Measurements from ENCODE around the gene RSPH9. TPM values are rescaled to one million over a fixed set of nuclear protein-coding genes. Genes with fewer than 3 reads are reported as not detected.

The RSPH9 gene
- total and polyA plus RNA-seq, 3 experiments from 2014 or later = 1.3 TPM; not detected in 2

GRCh38 chr6:43624786-43625288, 20.0 kb upstream of the RSPH9 start:
- Histone ChIP-seq H3K4me3 (ENCODE audit: low read length) (no peak overlapping the region), H3K36me3 (ENCODE audit: insufficient read depth, low read length) (peaks cover 27% of the 10 kb centered on the region), H3K27me3 (ENCODE audit: insufficient read depth, low read length, poor library complexity, severe bottlenecking) (no peaks in the 10 kb centered on the region), H3K4me1 (ENCODE audit: insufficient read depth, low read length) (peaks cover 6% of the 10 kb centered on the region), H3K27ac (ENCODE audit: low read depth, low read length) (no peak overlapping the region), H3K9me3 (ENCODE audit: low read length) (no peaks in the 10 kb centered on the region)
- H3K27me3 Mint-ChIP-seq = no peaks in the 10 kb centered on the region
- peaks cover 0 to 80% (median 3%) of the 10 kb centered on the region in 3 donors for H3K36me3 Mint-ChIP-seq
- peak overlapping the region in 2 of 8 donors; percentile 55 to 60 for H3K27ac Mint-ChIP-seq
- POLR2A ChIA-PET = no interaction called here
- no peak overlapping the region for H3K4me3 Mint-ChIP-seq
- peaks cover 29 to 35% (median 32%) of the 10 kb centered on the region in 3 donors for H3K4me1 Mint-ChIP-seq
- H3K9me3 Mint-ChIP-seq = no peaks in the 10 kb centered on the region
- DNase-seq = no peak
- CTCF ChIA-PET = no interaction called here

- peaks cover 0 to 75% (median 3%) of the 10 kb centered on the region in 3 donors for H3K36me3 Mint-ChIP-seq
- Histone ChIP-seq H3K9me3 (ENCODE audit: low read length) (no peaks in the 10 kb centered on the region), H3K4me1 (ENCODE audit: insufficient read depth, low read length) (peaks cover 11% of the 10 kb centered on the region), H3K27ac (ENCODE audit: low read depth, low read length) (peak overlapping the region; percentile 89), H3K36me3 (ENCODE audit: insufficient read depth, low read length) (peaks cover 27% of the 10 kb centered on the region), H3K4me3 (ENCODE audit: low read length) (no peak overlapping the region), H3K27me3 (ENCODE audit: insufficient read depth, low read length, poor library complexity, severe bottlenecking) (no peaks in the 10 kb centered on the region)
- no peaks in the 10 kb centered on the region for H3K27me3 Mint-ChIP-seq
- no peak overlapping the region for H3K4me3 Mint-ChIP-seq
- peak overlapping the region in 1 of 8 donors; percentile 56 for H3K27ac Mint-ChIP-seq
- CTCF ChIA-PET = no interaction called here
- POLR2A ChIA-PET = no interaction called here
- DNase-seq = no peak
- peaks cover 34 to 40% (median 35%) of the 10 kb centered on the region in 3 donors for H3K4me1 Mint-ChIP-seq
- no peaks in the 10 kb centered on the region for H3K9me3 Mint-ChIP-seq
Measured at GRCh38 chr6:43625393-43625992, 19.3 kb upstream of the RSPH9 start.

GRCh38 chr6:43627008-43627825, 17.6 kb upstream of the RSPH9 start:
- Histone ChIP-seq H3K36me3 (ENCODE audit: insufficient read depth, low read length) (peaks cover 12% of the 10 kb centered on the region), H3K27ac (ENCODE audit: low read depth, low read length) (peak overlapping the region; percentile 89), H3K4me1 (ENCODE audit: insufficient read depth, low read length) (peaks cover 11% of the 10 kb centered on the region), H3K4me3 (ENCODE audit: low read length) (no peak overlapping the region), H3K9me3 (ENCODE audit: low read length) (no peaks in the 10 kb centered on the region), H3K27me3 (ENCODE audit: insufficient read depth, low read length, poor library complexity, severe bottlenecking) (no peaks in the 10 kb centered on the region)
- H3K36me3 Mint-ChIP-seq = peaks cover 0 to 57% (median 3%) of the 10 kb centered on the region in 3 donors
- no peaks in the 10 kb centered on the region for H3K27me3 Mint-ChIP-seq
- H3K4me3 Mint-ChIP-seq = peak overlapping the region; percentile 19 to 98 (median 69)
- POLR2A ChIA-PET = no interaction called here
- no peaks in the 10 kb centered on the region for H3K9me3 Mint-ChIP-seq
- H3K27ac Mint-ChIP-seq = peak overlapping the region in 7 of 8 donors; percentile 27 to 93 (median 80)
- peaks cover 31 to 41% (median 37%) of the 10 kb centered on the region in 3 donors for H3K4me1 Mint-ChIP-seq
- CTCF ChIA-PET = interaction anchor here (1.3 kb wide), 1 partner anchor 41 kb away, joined by 3 read pairs; no protein-coding TSS in a partner anchor
- DNase-seq = no peak

GRCh38 chr6:43628393-43629103, 16.3 kb upstream of the RSPH9 start:
- Histone ChIP-seq H3K4me3 (ENCODE audit: low read length) (peak overlapping the region; percentile 84), H3K36me3 (ENCODE audit: insufficient read depth, low read length) (peaks cover 4% of the 10 kb centered on the region), H3K4me1 (ENCODE audit: insufficient read depth, low read length) (peaks cover 11% of the 10 kb centered on the region), H3K9me3 (ENCODE audit: low read length) (no peaks in the 10 kb centered on the region), H3K27me3 (ENCODE audit: insufficient read depth, low read length, poor library complexity, severe bottlenecking) (no peaks in the 10 kb centered on the region), H3K27ac (ENCODE audit: low read depth, low read length) (peak overlapping the region; percentile 89)
- no peaks in the 10 kb centered on the region for H3K27me3 Mint-ChIP-seq
- peak overlapping the region; percentile 96 to 99 (median 98) for H3K4me3 Mint-ChIP-seq
- peaks cover 31 to 40% (median 35%) of the 10 kb centered on the region in 3 donors for H3K4me1 Mint-ChIP-seq
- ChIA-PET CTCF (interaction anchor here (1.9 to 2.7 kb wide), 2 partner anchors 20 to 39 kb away, joined by 9 to 10 read pairs; no protein-coding TSS in a partner anchor), POLR2A (interaction anchor here (0.8 to 1.3 kb wide), 4 partner anchors 9 to 618 kb away, joined by 3 to 6 read pairs (median 4); partner anchors contain the start of genes HSP90AB1, POLH, XPO5 and ZNF318)
- H3K36me3 Mint-ChIP-seq = peaks cover 0 to 44% (median 3%) of the 10 kb centered on the region in 3 donors
- no peaks in the 10 kb centered on the region for H3K9me3 Mint-ChIP-seq
- peak; percentile 29 to 75 (median 48) for DNase-seq
- H3K27ac Mint-ChIP-seq = peak overlapping the region; percentile 90 to 99 (median 98)

GRCh38 chr6:43629104-43629504, 15.7 kb upstream of the RSPH9 start, which contains the start of gene GTPBP2:
Gene GTPBP2, minus strand, starts transcription at chr6:43629264. Its CDS starts 102 bp downstream, at chr6:43629162.
- Histone ChIP-seq H3K4me3 (ENCODE audit: low read length) (peak within 1 kb of the TSS; percentile 99), H3K9me3 (ENCODE audit: low read length) (no peaks in the 10 kb centered on the region), H3K27me3 (ENCODE audit: insufficient read depth, low read length, poor library complexity, severe bottlenecking) (no peaks in the 10 kb centered on the region), H3K4me1 (ENCODE audit: insufficient read depth, low read length) (peaks cover 11% of the 10 kb centered on the region), H3K36me3 (ENCODE audit: insufficient read depth, low read length) (no peaks in the 10 kb centered on the region), H3K27ac (ENCODE audit: low read depth, low read length) (peak within 1 kb of the TSS; percentile 92)
- peak; percentile 92 to 96 (median 94) for DNase-seq
- ChIA-PET CTCF (interaction anchor here (0.8 to 2.7 kb wide), 4 partner anchors 15 to 53 kb away, joined by 3 to 10 read pairs (median 6); partner anchors contain the start of genes POLH and XPO5), POLR2A (interaction anchor here (0.8 to 1.3 kb wide), 6 partner anchors 10 to 651 kb away, joined by 3 to 6 read pairs (median 3); partner anchors contain the start of genes HSP90AB1, PEX6, POLH and XPO5)
- H3K27me3 Mint-ChIP-seq = no peaks in the 10 kb centered on the region
- H3K4me3 Mint-ChIP-seq = peak within 1 kb of the TSS; percentile 96 to 99 (median 98)
- peaks cover 34 to 43% (median 39%) of the 10 kb centered on the region in 3 donors for H3K4me1 Mint-ChIP-seq
- H3K36me3 Mint-ChIP-seq = peaks cover 0 to 39% (median 1%) of the 10 kb centered on the region in 3 donors
- peak within 1 kb of the TSS; percentile 90 to 99 (median 98) for H3K27ac Mint-ChIP-seq
- H3K9me3 Mint-ChIP-seq = no peaks in the 10 kb centered on the region

GRCh38 chr6:43629505-43630300, 15.1 kb upstream of the RSPH9 start:
- Histone ChIP-seq H3K9me3 (ENCODE audit: low read length) (no peaks in the 10 kb centered on the region), H3K36me3 (ENCODE audit: insufficient read depth, low read length) (no peaks in the 10 kb centered on the region), H3K27me3 (ENCODE audit: insufficient read depth, low read length, poor library complexity, severe bottlenecking) (no peaks in the 10 kb centered on the region), H3K27ac (ENCODE audit: low read depth, low read length) (peak overlapping the region; percentile 92), H3K4me1 (ENCODE audit: insufficient read depth, low read length) (peaks cover 12% of the 10 kb centered on the region), H3K4me3 (ENCODE audit: low read length) (peak overlapping the region; percentile 99)
- H3K9me3 Mint-ChIP-seq = no peaks in the 10 kb centered on the region
- ChIA-PET CTCF (interaction anchor here (0.8 to 2.7 kb wide), 4 partner anchors 14 to 54 kb away, joined by 3 to 10 read pairs (median 6); partner anchors contain the start of genes POLH and XPO5), POLR2A (interaction anchor here (0.8 to 1.3 kb wide), 6 partner anchors 9 to 651 kb away, joined by 3 to 6 read pairs (median 3); partner anchors contain the start of genes HSP90AB1, PEX6, POLH and XPO5)
- peak overlapping the region; percentile 96 to 99 (median 98) for H3K4me3 Mint-ChIP-seq
- DNase-seq = peak; percentile 78 to 88 (median 82)
- H3K27me3 Mint-ChIP-seq = no peaks in the 10 kb centered on the region
- peak overlapping the region; percentile 90 to 99 (median 98) for H3K27ac Mint-ChIP-seq
- H3K4me1 Mint-ChIP-seq = peaks cover 34 to 45% (median 40%) of the 10 kb centered on the region in 3 donors
- peaks cover 0 to 33% (median 1%) of the 10 kb centered on the region in 3 donors for H3K36me3 Mint-ChIP-seq
